ENCODE data around the gene RRAS. TPM values are rescaled to one million over a fixed set of nuclear protein-coding genes. Genes with fewer than 3 reads are reported as not detected.
A peak's percentile ranks its signal among the peaks of the same experiment; 100 is the strongest.

Gene RRAS
- total RNA-seq, 4 donors from 2014 or later = 12.4 to 26.2 (median 24.2) TPM

DNA sequence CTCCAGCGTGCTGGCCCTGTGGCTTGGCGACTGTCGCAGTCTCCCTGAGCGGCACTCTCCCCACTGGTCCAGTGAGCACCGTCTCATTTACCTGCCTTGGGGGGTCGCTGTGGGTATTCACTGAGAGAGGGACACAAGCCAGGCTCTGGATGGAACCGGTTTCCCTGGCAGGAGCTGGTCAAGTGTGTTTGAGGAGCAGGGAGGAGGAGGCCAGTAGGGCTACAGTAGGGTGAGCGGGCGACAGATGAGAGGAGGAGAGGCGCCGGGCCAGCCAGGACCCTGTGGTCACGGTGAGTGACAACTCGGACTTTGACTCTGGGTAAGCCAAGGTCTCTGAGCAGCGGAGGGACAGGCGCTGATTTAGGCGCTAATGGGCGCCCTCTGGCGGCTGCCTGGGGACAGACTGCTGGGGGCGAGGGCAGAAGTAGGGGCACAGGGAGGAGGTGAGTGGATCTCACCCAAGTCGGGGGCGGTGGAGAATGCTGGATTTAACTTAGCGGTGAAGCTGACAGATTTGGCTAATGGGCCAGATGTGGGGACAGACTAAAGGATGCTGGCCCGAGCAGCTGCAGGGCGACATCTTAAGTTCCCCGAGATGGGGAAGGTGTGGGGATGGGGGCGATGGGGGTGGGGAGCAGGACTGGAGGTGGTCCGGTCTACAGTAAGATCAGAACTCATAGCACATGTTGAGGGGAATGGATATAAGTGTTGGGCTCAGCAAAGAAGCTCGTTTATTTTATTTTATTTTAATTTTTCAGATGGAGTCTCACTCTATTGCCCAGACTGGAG, 32.4 kb upstream of the RRAS start:
- ATAC-seq (no peak), DNase-seq (peak; percentile 58 to 72)
- no peaks in the 10 kb centered on the region for H3K36me3 ChIP-seq
- no peaks in the 10 kb centered on the region for H3K9me3 ChIP-seq
- H3K4me3 ChIP-seq = peak overlapping the region in 2 of 4 donors; percentile 19 to 41
- no peaks in the 10 kb centered on the region for H3K27me3 ChIP-seq
- in situ Hi-C loops (cut with MboI; ENCODE audit: low sequenced_read_pairs in 4 of 4) (loop anchor here in 1 of 4 donors (10.0 kb wide), 1 partner anchor 98 kb away; no protein-coding TSS in a partner anchor), intact Hi-C loops (cut with DNase I; ENCODE audit: low total_unique reads) (loop anchor here (1.0 kb wide), 1 partner anchor 166 kb away; no protein-coding TSS in a partner anchor)
- no peak for TF ChIP-seq POLR2A (IDR thresholded peaks at IDR 0.05)
- TF ChIP-seq, protein P1, sequence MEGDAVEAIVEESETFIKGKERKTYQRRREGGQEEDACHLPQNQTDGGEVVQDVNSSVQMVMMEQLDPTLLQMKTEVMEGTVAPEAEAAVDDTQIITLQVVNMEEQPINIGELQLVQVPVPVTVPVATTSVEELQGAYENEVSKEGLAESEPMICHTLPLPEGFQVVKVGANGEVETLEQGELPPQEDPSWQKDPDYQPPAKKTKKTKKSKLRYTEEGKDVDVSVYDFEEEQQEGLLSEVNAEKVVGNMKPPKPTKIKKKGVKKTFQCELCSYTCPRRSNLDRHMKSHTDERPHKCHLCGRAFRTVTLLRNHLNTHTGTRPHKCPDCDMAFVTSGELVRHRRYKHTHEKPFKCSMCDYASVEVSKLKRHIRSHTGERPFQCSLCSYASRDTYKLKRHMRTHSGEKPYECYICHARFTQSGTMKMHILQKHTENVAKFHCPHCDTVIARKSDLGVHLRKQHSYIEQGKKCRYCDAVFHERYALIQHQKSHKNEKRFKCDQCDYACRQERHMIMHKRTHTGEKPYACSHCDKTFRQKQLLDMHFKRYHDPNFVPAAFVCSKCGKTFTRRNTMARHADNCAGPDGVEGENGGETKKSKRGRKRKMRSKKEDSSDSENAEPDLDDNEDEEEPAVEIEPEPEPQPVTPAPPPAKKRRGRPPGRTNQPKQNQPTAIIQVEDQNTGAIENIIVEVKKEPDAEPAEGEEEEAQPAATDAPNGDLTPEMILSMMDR (IDR thresholded peaks at IDR 0.05 in 4 of 5, conservative IDR thresholded peaks at IDR 0.05 in 1 of 5) = peak; percentile 60 to 95 (median 89)
- peak overlapping the region; percentile 59 to 81 (median 80) for H3K27ac ChIP-seq
- H3K4me1 ChIP-seq = peaks cover 10 to 17% of the 10 kb centered on the region in 2 donors

DNA sequence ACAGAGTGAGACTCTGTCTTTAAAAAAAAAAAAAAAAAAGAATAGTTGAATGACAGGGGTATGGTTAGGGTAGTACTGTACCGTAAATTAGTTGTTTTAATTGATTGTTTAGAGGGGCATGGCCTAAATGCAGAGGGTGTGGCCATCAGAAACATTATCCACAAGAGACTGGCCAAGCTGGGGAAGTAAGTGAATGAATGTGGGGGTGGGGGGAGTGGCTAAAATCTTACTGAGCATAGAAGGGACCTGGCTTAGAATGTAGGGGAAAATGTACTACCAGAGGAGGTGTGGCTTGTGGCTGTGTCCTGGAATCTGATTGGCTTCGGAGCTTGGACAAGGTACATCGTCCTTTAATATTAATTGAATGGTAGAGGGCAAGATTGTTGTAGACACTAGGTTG, 29.6 kb upstream of the RRAS start:
- Histone ChIP-seq H3K4me3 (no peak overlapping the region), H3K27ac (no peak overlapping the region), H3K36me3 (no peaks in the 10 kb centered on the region), H3K9me3 (no peaks in the 10 kb centered on the region), H3K4me1 (peaks cover 14 to 19% of the 10 kb centered on the region in 2 donors), H3K27me3 (no peaks in the 10 kb centered on the region)
- no peak for ATAC-seq
- in situ Hi-C loops (cut with MboI; ENCODE audit: low sequenced_read_pairs in 4 of 4) (loop anchor here in 1 of 4 donors (10.0 kb wide), 1 partner anchor 95 kb away; no protein-coding TSS in a partner anchor), intact Hi-C loops (cut with DNase I; ENCODE audit: low total_unique reads) (no loop called here)
- TF ChIP-seq POLR2A (IDR thresholded peaks at IDR 0.05) = no peak
- TF ChIP-seq, protein P1 (IDR thresholded peaks at IDR 0.05 in 4 of 5, conservative IDR thresholded peaks at IDR 0.05 in 1 of 5) = no peak
- no peak for DNase-seq

GRCh38 chr19:49667473-49667872, 27.5 kb upstream of the RRAS start:
- intact Hi-C loops (cut with DNase I; ENCODE audit: low total_unique reads) = no loop called here
- in situ Hi-C loops (cut with MboI; ENCODE audit: low sequenced_read_pairs in 4 of 4) = loop anchor here in 1 of 4 donors (10.0 kb wide), 1 partner anchor 93 kb away; no protein-coding TSS in a partner anchor

GRCh38 chr19:49666120-49666444, 26.1 kb upstream of the RRAS start:
- Histone ChIP-seq H3K27ac (peak overlapping the region; percentile 81 to 88 (median 87)), H3K4me3 (peak overlapping the region; percentile 70 to 81 (median 72))

More at GRCh38 chr19:49667473-49667872, 27.5 kb upstream of the RRAS start:
- H3K4me3 ChIP-seq = no peak overlapping the region
- H3K27ac ChIP-seq = no peak overlapping the region
- H3K27me3 ChIP-seq = no peaks in the 10 kb centered on the region
- TF ChIP-seq POLR2A (IDR thresholded peaks at IDR 0.05) = no peak
- TF ChIP-seq, protein P1 (IDR thresholded peaks at IDR 0.05 in 4 of 5, conservative IDR thresholded peaks at IDR 0.05 in 1 of 5) = no peak
- H3K36me3 ChIP-seq = peaks cover 0 to 3% of the 10 kb centered on the region in 2 donors
- no peaks in the 10 kb centered on the region for H3K9me3 ChIP-seq
- H3K4me1 ChIP-seq = peaks cover 22 to 29% of the 10 kb centered on the region in 2 donors
- ATAC-seq = no peak
- DNase-seq = no peak

More at GRCh38 chr19:49666120-49666444, 26.1 kb upstream of the RRAS start:
- in situ Hi-C loops (cut with MboI; ENCODE audit: low sequenced_read_pairs in 4 of 4) = loop anchor here in 1 of 4 donors (10.0 kb wide), 1 partner anchor 91 kb away; no protein-coding TSS in a partner anchor
- no peak for TF ChIP-seq POLR2A (IDR thresholded peaks at IDR 0.05)
- Histone ChIP-seq H3K9me3 (no peaks in the 10 kb centered on the region), H3K36me3 (peaks cover 0 to 14% of the 10 kb centered on the region in 2 donors), H3K4me1 (peaks cover 16 to 23% of the 10 kb centered on the region in 2 donors), H3K27me3 (no peaks in the 10 kb centered on the region)
- ATAC-seq (peak in 1 of 2 donors; percentile 1), DNase-seq (no peak)
- intact Hi-C loops (cut with DNase I; ENCODE audit: low total_unique reads) = no loop called here
